GM18861 (cell line): ENCODE data around the gene KRT7.
"Not testable (repeated sequence)": the region's sequence is repeated elsewhere in the genome, so short reads cannot be mapped to it uniquely, and the experiment has no call there.

Experiments
- ATAC-seq: cut with Tn5 transposase; IDR thresholded peaks from one replicate; pipeline ENCODE4 v1.9.1; 2021; ENCODE audit not compliant: unreplicated experiment

Gene KRT7

DNA sequence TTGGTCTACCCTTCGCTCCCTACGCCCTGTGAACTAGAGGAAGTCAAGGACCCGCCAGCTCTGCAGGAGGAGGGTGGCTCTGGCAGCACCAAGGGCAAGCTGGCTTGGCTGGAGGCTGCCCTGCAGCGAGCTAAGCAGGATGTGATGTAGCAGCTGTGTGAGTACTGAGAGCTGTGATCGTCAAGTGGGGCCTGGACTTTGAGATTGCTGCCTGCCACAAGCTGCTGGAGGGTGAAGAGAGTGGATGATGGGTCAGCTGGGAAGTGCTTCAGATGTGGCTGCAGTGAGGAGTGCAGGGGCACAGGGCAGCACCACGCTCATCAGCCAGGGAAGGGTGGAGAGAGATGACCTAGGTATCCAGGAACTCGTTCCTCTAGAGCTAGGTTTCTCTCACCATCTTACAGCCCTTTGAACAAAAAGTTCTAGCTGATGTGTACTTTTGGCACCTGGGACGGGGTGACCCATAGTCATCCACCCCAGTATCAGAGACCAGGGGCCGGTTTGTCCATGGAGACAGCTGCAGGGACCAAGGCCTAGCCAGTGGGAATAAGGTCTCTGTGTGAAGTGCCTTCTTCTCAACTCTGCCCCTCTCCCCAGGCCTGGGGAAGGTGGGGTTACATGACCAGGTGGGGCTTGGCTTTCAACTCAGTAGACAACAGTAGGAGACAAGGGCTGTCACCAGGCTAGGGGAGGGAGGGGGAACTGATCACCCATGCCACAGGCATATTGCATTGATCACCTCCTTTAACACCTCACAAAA, 44.6 kb downstream of the KRT7 start:
- ATAC-seq = no peak

DNA sequence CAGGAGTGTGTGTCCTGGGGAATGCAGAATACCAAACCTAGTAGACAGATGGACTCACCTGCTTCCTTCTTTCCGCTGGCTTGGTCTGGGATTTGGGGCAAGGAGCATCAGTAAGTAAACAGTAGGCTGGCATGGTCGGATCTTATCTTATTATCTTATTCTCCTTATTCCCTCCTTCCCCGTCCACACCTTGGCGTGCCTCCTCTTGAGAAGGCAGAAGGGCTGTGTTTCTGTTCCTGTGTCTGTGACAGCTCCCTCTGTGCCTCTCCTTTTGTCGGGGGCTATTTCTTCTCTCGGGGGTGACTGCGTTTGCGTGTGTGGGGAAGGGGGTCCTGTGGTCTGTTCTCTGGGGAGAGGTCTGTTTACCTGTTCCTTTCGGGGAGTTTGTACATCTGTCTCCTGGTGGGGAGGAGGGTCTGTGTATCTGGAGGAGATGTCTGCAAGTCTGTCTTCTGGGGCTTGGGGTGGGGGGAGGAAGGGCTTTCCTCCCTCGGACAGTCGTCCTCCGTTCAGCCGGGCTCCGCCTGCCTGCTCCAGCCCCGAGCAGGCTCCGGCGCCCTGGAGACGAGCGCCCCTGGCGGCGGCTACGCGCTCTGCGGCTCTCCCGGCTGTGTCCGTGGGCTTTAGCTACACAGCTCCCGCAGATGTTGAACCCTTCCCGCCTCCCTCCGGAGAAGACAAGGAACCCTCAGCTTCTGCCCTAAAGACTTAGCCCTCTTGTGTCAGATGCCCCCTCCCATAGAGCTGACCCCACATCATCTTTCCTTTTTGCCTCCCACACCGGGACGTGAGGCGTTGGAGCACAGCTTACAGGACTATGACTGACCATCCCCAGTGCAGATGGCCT, 45.8 kb downstream of the KRT7 start:
- ATAC-seq = peak; percentile 63

DNA sequence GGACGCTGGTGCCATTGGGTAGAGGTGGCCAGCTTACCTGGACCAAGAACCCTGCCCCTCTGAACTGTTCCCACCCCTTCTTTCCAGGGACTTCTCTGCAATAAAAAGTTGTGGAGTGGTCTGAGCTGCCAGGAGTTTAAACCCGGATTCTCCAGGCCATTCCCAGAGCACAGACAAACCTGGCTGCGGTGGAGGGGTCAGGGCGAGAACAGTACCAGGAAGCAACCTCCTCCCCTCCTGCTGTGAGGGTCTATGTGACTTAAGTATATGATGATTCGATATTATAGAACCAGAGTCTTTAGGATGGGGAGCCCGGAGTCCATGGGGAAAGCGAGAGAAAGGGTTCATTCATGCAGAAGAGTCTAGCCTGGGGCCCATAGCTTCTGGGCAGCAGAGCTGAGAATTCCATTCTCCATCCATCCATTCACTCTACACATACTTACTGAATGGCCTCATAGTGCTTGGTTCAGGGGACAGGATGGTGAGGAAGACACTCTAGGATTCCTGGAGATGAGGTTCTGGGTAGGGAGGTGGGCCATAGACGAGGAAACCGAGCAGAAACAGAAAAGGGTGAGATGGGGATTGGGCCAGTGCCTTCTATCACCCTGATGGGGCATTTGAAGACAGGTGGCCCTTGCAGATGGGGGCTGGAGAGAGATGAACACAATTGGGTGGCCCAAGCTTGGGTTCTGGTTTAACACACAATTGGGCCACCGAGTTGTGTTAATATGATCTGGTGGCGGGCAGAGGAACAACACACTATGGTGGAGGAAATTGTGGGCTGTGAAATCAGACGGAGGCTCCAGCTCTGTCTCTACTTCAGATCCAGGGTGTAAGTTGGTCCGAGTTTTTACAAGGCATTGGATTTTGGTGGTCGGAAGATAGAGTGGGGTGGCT, 46.6 kb downstream of the KRT7 start:
- ATAC-seq = no peak

DNA sequence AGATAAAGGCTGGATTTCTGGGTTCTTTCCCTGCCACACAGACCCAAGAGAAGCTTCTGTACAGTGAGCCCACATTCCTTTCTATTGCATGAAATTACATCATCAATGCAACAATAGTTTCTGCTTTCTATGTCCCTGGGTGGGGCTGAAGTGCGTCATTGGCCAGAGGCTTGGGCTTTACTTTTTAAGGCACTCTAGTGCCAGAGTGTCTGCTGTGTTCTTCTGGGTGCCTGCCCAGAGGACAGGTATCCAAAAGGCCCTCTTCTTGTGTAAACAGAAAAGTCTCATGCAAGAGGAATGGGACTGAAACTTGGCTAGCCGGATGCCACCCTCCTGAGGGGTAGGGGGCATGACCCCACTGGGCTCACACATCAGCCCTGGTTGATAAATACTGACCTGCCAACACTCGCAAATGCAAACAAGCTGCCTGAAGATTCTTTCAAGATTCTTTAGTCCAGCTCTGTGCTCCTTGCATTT, 47.3 kb downstream of the KRT7 start:
- ATAC-seq = no peak

DNA sequence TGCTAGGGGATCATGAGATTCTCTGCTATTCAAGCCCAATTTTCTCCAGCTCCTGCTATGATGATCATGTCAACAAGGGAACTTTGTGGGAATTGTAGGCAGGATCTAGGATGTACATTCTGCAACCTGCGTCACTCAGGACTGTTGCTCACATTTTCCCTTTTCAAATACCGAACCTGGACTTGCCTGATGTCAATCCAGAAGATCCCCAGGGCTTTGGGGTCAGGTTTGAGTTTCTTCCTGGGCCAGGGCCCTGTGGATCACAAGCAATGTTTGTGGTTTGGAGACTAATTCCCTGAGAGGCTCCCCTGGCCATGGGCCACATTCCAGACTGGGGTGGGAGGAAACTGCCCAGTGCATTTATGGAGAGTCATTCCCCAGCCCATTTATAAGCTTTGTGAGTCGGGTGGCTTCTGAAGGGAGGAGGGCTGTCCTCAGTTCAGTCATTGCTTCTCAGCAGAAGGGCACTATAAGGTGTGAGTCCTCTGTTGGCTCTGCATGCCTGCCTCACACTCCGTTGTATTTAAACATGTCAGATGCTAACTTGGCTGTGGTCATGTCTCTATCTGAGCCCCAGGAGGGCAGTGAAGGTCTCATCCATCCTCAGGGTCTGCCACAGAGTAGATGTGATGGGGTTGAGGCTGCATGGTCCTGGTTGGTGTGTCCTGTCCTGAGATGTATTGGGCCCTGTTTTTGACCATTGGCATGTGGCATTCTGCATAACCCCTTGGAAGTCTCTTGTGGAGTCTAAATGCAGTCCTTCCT, 47.9 kb downstream of the KRT7 start:
- ATAC-seq = no peak

DNA sequence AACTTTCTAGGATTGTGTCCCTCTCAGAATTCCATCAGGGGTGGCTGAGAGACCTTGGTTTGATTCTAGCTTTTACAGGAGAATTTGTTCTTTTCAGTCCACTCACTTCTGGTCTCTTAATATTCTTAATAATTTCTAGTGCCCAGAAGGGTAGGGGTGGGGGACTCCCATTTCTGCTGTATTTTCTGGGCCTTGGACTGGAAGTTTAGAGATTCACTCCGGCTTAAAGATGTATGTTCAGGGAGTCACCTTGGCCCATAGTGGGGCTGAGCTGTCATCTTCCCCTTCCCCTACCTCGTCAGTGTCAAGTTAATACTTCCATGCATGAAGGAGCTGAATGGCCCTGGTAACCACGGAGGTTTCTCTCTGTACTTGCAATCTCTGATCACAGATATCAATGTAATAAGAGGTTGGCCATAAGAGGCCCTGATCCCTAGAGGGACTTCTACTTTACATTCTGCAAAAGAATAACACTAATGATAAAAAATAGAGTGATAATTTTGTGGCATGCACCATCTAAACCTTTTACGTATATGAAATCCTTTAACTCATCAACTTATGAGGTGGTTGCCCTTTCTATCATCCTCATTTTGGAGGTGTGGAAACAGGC, 51.6 kb downstream of the KRT7 start:
- ATAC-seq = no peak

DNA sequence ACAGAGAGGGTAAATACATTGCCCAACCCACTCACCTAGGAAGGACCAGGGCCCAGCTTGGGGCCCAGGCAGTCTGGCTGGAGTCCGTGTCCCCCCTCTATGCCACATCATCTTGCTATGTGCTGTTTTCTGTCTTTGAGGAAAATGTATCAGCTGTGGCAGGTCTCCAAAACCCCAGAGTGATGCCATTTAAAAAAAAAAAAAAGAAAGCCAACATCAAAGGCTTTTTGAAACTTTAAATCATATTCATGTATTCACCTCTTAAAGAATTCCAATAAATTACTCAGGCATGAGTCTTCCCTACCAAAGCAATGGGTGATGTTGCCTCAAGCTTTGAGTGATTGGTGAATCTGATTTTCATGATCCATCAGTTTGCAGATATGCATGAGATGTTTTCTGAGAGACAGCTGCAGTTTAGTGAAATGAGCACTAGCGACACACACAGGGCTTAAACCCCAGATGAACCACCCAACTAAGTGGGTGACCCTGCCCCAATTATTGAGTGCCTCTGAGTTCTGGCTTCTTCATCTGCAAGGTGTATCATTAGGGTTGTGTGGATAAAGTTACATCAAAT, 52.2 kb downstream of the KRT7 start:
- no peak for ATAC-seq

DNA sequence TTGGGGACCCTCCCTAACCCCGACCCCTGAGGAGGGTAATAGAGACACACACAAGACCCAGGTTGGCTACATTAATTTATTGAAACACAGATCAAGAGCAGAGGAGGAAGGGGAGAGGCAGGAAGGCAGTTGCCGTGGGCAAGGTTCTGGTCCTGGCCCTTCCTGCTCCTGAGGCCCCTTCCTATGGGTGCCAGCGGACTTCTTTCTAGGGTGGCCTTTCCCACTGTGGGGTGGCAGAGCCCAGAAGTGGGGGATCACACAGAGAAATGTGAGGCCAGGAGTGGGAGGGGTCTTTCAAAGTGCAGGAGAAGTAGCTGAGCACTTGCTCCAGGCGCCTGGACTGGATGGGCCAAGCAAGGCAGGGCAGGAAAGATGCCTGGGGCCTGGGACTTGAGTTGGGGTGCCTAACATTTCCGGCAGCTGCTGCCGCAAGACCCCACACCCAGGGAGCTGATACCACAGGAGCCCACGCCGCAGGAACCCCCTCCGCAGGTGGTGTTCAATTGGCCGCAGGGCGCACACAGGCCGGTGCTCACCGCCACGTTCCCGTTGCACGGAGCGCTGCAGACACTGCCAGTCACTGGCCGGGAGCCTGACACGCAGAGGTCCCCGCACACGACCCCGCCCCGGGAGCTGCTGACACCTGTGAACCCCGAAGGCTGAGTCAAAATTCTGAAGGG, 52.9 kb downstream of the KRT7 start:
- no peak for ATAC-seq

DNA sequence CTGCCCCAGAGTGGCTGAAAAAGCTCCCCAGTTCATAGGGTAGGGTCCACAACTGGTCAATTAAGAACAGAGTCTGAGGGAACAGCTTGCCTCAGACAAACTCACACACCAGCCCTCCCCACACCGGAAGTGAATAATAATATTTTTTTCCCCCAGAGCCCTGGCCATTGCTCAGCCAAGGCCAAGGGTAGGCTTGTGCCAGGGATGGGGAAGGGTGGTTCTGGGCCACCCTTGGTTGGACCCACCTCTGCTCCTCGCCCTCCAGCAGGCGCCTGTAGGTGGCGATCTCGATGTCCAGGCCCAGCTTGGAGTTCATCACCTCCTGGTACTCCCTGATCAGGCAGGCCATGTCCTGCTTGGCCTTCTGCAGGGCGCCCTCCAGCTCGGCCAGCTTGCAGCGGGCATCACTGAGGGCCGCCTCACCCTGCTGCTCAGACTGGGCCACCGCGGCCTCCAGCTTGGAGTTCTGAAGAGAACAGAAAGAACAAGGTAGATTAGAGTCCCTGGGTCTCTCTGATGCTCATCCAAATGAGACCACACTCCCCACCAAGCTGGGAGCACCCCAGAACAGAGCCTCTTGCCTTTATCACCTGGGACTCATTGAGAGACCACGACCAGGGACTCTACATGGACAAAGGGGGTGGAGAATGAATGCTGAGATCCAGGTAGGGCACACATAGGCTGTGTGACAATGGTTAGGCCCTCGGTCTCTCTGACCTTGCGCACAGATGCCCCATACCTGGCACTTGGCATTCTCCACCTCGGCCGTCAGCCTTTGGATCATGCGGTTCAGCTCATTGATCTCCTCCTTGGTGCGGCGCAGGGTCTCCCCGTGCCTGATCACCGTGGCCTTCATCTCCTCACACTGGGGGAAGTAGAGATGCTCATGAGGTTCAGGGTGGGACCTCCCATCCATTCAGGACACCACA, 54.1 kb downstream of the KRT7 start:
- not testable (repeated sequence) for ATAC-seq

DNA sequence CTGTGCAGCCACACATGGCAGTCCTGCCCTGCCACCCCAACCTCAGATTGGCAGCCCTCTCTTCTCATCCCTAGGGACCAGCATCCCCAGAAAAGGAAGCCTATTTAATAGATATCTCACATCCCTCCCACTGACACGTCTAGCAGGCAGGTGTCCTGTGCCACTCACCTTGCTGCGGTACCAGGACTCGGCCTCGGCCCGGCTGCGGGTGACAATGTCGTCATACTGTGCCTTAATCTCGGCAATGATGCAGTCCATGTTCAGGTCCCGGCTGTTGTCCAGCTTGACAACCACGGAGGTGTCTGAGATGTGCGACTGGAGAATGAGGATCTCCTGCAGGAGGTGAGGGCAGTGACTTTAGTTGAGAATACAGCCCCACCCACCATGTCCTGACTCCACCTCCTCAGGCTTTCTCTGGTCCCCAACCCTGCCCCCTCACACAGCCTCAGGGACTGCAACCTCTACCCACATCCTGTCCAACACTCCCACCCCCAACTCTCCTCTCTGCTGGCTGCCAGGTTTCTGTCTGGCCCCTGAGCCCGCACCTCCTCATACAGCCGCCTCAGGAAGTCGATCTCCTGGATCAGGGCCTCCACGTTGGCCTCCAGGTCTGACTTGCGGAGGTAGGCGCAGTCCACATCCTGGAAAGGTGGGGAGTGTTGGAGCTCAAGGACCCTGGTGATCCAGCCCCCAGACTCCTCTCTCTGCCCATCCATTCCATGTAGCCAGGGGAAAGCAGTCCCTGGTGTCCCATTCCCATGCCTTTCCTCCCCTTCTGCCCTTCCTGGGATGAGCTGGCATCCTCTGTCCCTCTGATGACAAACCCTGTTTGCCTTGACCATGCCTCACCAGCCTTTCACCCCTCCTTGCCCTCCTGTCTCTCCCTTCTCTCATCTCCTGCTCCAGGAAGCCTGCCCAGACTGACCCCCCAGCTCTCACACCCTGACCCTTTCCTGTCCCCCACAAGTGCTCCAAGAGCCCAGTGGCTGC, 55.1 kb downstream of the KRT7 start:
- ATAC-seq = peak; percentile 90

DNA sequence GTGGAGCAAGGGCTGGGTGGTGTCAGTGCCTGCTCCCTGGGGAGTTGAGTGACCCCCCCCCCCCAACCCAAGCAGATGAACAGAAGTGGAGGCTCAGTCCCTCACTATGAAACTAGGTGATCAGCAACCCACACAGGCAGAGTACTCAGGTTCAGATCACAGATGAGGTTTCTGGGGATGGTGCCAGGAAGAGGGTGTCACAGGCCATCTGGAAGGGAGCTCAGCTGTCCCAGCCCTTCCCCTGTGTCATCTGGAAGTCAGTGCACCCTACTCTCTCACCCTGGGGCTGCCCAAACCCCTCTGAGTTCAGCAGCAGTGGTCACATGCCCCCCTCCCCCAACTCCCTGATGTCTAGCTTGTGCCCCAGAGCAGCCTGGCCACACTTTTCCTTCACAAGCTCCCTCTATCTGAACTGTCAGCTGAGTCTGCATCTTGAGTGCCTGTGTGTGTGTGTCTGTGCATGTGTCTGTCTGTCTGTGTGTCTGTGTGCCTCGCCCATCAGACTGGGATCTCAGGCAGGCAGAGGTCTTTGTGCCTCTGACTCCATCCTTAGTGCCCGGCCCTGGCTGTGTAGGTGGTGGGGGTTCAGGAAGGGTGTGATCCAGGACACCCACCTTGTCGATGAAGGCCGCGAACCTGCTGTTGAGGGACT, 57.6 kb downstream of the KRT7 start:
- not testable (repeated sequence) for ATAC-seq

DNA sequence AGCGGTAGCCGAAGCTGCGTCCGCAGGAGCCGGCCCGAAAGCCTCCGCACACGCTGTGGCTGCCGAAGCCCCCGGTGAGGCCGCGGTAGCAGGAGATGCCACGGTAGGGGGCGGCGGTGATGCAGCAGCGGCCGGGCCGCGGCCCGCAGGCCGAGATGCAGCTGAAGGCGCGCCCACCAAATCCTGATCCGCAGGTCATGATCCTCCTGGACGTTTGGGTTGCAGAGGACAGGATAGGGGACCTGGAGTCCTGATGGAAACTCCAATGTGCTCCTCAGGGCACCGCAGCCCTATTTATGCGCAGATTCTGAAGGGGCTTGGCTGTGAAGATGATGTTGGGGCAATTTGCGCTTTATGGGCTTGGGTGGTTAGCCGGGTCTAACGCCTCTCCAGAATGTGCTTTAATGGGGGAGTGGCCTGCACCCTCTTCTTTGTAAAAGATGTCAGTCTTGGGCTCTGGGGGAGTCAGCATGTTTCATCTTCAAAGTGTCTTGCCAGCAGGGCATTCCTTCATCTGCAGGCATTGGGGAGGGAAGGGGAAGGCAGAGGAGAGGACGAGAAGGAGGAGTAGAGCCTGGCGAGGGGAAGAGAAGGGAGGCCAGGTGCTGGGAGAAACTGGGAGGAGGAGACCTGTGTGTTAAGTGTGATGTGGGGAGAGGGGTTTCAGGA, 58.4 kb downstream of the KRT7 start, which contains the start of gene KRT81:
KRT81 (minus strand) TSS at position 268 of the 669 bp plus-strand sequence; CDS start at position 199, 69 bp downstream.
- no peak for ATAC-seq

DNA sequence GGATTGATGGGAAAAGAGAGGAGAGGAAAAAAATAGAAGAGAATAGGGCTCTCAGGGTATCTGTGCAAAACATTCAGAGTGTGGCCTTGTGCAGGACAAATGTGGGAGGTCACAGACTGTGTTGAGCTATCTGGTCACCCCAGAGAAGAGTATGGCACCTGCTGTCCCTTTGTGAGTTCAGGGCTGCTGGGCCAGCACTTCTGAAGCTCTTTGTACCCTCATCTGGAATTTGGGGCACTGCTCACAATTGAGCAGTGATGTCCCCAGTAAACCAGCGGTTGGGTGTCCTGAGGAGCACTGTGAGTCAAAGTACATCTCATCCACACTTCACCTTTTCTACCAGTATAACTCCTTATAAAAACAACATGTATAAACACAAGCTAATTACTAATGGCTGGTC, 60.9 kb downstream of the KRT7 start:
- no peak for ATAC-seq

DNA sequence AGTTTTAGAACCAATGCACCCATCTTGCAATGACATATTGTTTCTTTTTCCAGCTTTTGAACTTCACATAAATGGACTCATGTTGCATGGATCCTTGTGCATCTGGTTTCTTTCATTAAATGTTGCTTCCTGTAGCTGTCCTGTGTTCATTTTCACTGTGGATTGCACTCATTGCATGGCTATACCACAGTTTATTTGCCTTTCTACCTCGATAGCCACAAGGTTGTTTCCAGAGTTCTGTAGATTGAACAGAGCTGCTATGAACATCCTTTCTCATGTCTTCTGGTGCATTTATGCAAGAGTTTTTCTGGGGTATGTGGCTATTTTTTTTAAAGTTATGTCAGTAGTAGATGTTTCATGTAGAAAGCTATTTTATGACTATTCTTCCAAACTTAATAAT, 61.8 kb downstream of the KRT7 start:
- no peak for ATAC-seq

DNA sequence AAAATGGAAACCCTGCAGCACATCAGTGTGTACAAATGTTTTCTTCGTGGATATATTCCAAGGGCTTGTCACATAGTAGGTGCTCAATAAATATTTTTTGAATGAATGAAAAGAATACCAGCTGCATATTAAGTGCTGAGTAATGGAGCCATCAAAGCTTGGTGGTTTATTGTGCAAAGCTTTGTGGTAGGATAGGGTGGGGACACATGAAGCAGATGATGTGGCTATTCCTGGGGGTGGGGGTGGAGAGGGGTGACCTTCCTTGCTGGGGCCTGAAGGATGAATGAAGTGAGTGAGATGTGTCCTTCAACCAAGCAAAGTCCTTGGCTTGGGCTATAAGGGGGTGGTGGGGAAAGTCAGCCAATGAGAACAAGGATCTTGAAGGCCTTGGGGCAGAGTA, 62.6 kb downstream of the KRT7 start:
- ATAC-seq = no peak
